ENCODE measurements around the gene SCRT2. TPM values are rescaled to one million over a fixed set of nuclear protein-coding genes. Genes with fewer than 3 reads are reported as not detected.

SCRT2 gene
- total and polyA plus RNA-seq, 7 donors: not detected

- H3K27me3 ChIP-seq: peaks cover 0 to 54% (median 9%) of the 10 kb centered on the region in 3 donors
- H3K4me3 ChIP-seq: no peak overlapping the region
- WGBS, 2 donors: 72 to 74% methylated on average over 11 of the region's 11 CpGs
- intact Hi-C loops (cut with DNase I): no loop called here
- no peaks in the 10 kb centered on the region for H3K9me3 ChIP-seq
- H3K36me3 ChIP-seq: no peaks in the 10 kb centered on the region
- TF ChIP-seq EP300 (IDR thresholded peaks at IDR 0.05) (no peak), POLR2A (IDR thresholded peaks at IDR 0.05) (no peak), CTCF (IDR thresholded peaks at IDR 0.05) (no peak), POLR2AphosphoS5 (IDR thresholded peaks at IDR 0.05) (no peak)
- H3K27ac ChIP-seq: no peak overlapping the region
- no peak for DNase-seq
- no peaks in the 10 kb centered on the region for H3K4me1 ChIP-seq
Measured at GRCh38 chr20:719816-720215, 44.2 kb upstream of the SCRT2 start.

GRCh38 chr20:719068-719467 lies 43.5 kb upstream of the SCRT2 start:
- WGBS, 2 donors: 78 to 85% methylated on average over 5 of the region's 5 CpGs
- TF ChIP-seq POLR2A (IDR thresholded peaks at IDR 0.05) (no peak), POLR2AphosphoS5 (IDR thresholded peaks at IDR 0.05) (no peak), EP300 (IDR thresholded peaks at IDR 0.05) (no peak), CTCF (IDR thresholded peaks at IDR 0.05) (no peak)
- no peak overlapping the region for H3K4me3 ChIP-seq
- H3K27ac ChIP-seq: no peak overlapping the region
- H3K36me3 ChIP-seq: no peaks in the 10 kb centered on the region
- intact Hi-C loops (cut with DNase I): no loop called here
- H3K27me3 ChIP-seq: peaks cover 0 to 46% (median 2%) of the 10 kb centered on the region in 3 donors
- H3K4me1 ChIP-seq: no peaks in the 10 kb centered on the region
- no peaks in the 10 kb centered on the region for H3K9me3 ChIP-seq
- DNase-seq: no peak

- H3K9me3 ChIP-seq: peaks cover 0 to 8% (median 0%) of the 10 kb centered on the region in 4 donors
- H3K4me3 ChIP-seq: no peak overlapping the region
- H3K36me3 ChIP-seq: no peaks in the 10 kb centered on the region
- intact Hi-C loops (cut with DNase I): no loop called here
- no peak for TF ChIP-seq POLR2AphosphoS5 (IDR thresholded peaks at IDR 0.05)
- H3K4me1 ChIP-seq: no peaks in the 10 kb centered on the region
- H3K27ac ChIP-seq: no peak overlapping the region
- peaks cover 0 to 34% (median 0%) of the 10 kb centered on the region in 3 donors for H3K27me3 ChIP-seq
- DNase-seq: no peak
- WGBS, 2 donors: 46 to 75% methylated on average over 5 of the region's 5 CpGs
Measured at GRCh38 chr20:717832-718231, 42.2 kb upstream of the SCRT2 start.

- no peak for DNase-seq
- 77 to 78% methylated on average over 7 of the region's 7 CpGs for WGBS, 2 donors
- TF ChIP-seq POLR2A (IDR thresholded peaks at IDR 0.05) (no peak), EP300 (IDR thresholded peaks at IDR 0.05) (no peak), POLR2AphosphoS5 (IDR thresholded peaks at IDR 0.05) (no peak), CTCF (IDR thresholded peaks at IDR 0.05) (no peak)
- intact Hi-C loops (cut with DNase I): no loop called here
- H3K27ac ChIP-seq: no peak overlapping the region
- no peaks in the 10 kb centered on the region for H3K36me3 ChIP-seq
- H3K9me3 ChIP-seq: peaks cover 0 to 8% (median 0%) of the 10 kb centered on the region in 4 donors
- peaks cover 0 to 36% (median 0%) of the 10 kb centered on the region in 3 donors for H3K27me3 ChIP-seq
- no peaks in the 10 kb centered on the region for H3K4me1 ChIP-seq
- no peak overlapping the region for H3K4me3 ChIP-seq
Measured at GRCh38 chr20:717271-717670, 41.7 kb upstream of the SCRT2 start.

- DNase-seq: no peak
- TF ChIP-seq POLR2A (IDR thresholded peaks at IDR 0.05) (no peak), POLR2AphosphoS5 (IDR thresholded peaks at IDR 0.05) (no peak), CTCF (IDR thresholded peaks at IDR 0.05) (no peak), EP300 (IDR thresholded peaks at IDR 0.05) (no peak)
- H3K9me3 ChIP-seq: peaks cover 0 to 8% (median 0%) of the 10 kb centered on the region in 4 donors
- WGBS, 2 donors: 92 to 93% methylated on average over 2 of the region's 2 CpGs
- intact Hi-C loops (cut with DNase I): no loop called here
- no peak overlapping the region for H3K27ac ChIP-seq
- peaks cover 9 to 36% (median 18%) of the 10 kb centered on the region in 3 donors for H3K27me3 ChIP-seq
- no peaks in the 10 kb centered on the region for H3K36me3 ChIP-seq
- no peak overlapping the region for H3K4me3 ChIP-seq
- H3K4me1 ChIP-seq: peaks cover 0 to 9% (median 8%) of the 10 kb centered on the region in 4 donors
Measured at GRCh38 chr20:714453-714852, 38.9 kb upstream of the SCRT2 start.

All from sigmoid colon (tissue), 7 donors.